H1 (cell line): Measurements from ENCODE around the gene ASIC2. TPM values are rescaled to one million over a fixed set of nuclear protein-coding genes. Genes with fewer than 3 reads are reported as not detected.
A peak's percentile ranks its signal among the peaks of the same experiment; 100 is the strongest.

Source experiments
- CTCF ChIA-PET: fragments of 300-600 bp; sonication (Branson Sonifier 250); formaldehyde crosslinking; loops from one replicate; lab custom pipeline; 2021; ENCODE audit not compliant: partially characterized antibody; lab: Charles Lee
- POLR2A ChIA-PET: fragments of 300-600 bp; sonication (Branson Sonifier 250); formaldehyde crosslinking; loops from one replicate; lab custom pipeline; 2021; ENCODE audit warnings: inconsistent platforms; ENCODE audit not compliant: partially characterized antibody; lab: Charles Lee
- DNase-seq, 2 experiments: peaks; one replicate each; pipeline versions ENCODE4 v3.0.0 to v3.0.0-alpha.2; 2010 to 2022; ENCODE audit warnings: low spot score in 2 of 2, low read depth in 1 of 2, mixed read lengths in 1 of 2
- FAIRE-seq: peaks from 2 replicates; lab custom pipeline; 2011; peaks lifted over from hg19 to GRCh38; lab: Jason Lieb, UNC
- H2AFZ ChIP-seq: 2 replicates; pipeline ENCODE4 v1.8.1; 2012; ENCODE audit warnings: low read length, inconsistent platforms
- H2AK5ac ChIP-seq: 2 replicates; pipeline ENCODE4 v1.6.1; 2013; ENCODE audit warnings: low read depth, low read length
- H2BK120ac ChIP-seq: replicated peaks from 2 replicates; pipeline ENCODE3; 2013; ENCODE audit warnings: low read depth, low read length, inconsistent platforms
- H2BK12ac ChIP-seq: 2 replicates; pipeline ENCODE4 v1.6.1; 2013; ENCODE audit warnings: low read depth, low read length
- H2BK15ac ChIP-seq: 2 replicates; pipeline ENCODE4 v1.6.1; 2013; ENCODE audit warnings: low read length
- H2BK20ac ChIP-seq: 2 replicates; pipeline ENCODE4 v1.6.1; 2013; ENCODE audit warnings: low read length
- H2BK5ac ChIP-seq: 2 replicates; pipeline ENCODE4 v1.6.1; 2013; ENCODE audit warnings: low read depth, low read length
- H3K14ac ChIP-seq: 2 replicates; pipeline ENCODE4 v1.6.1; 2013; ENCODE audit warnings: inconsistent platforms; ENCODE audit not compliant: insufficient read length
- H3K18ac ChIP-seq: 2 replicates; pipeline ENCODE4 v1.6.1; 2013; ENCODE audit warnings: low read length; ENCODE audit errors: extremely low read depth
- H3K23ac ChIP-seq: 2 replicates; pipeline ENCODE4 v1.6.1; 2013; ENCODE audit warnings: inconsistent platforms; ENCODE audit not compliant: insufficient read length
- H3K23me2 ChIP-seq: 2 replicates; pipeline ENCODE4 v1.6.1; 2013; ENCODE audit warnings: low read depth, low read length
- H3K27ac ChIP-seq: 2 replicates; pipeline ENCODE4 v1.6.1; 2011; ENCODE audit warnings: low read depth, low read length, inconsistent platforms
- H3K27me3 ChIP-seq, 4 experiments: replicated peaks in 1 of 4; 1 replicate in 1 of 4; 2 replicates in 3 of 4; pipeline versions ENCODE4 v1.6.1 to v1.8.1; 2011 to 2013; ENCODE audit warnings: low read length in 3 of 4, mild to moderate bottlenecking in 3 of 4, inconsistent platforms in 2 of 4, mixed read lengths in 2 of 4, moderate library complexity in 1 of 4; ENCODE audit not compliant: control insufficient read depth in 3 of 4, insufficient read depth in 3 of 4; ENCODE audit errors: extremely low read depth in 1 of 4
- H3K36me3 ChIP-seq, 4 experiments: 2 replicates each; pipeline versions ENCODE4 v1.6.1 to v1.8.1; 2011 to 2013; ENCODE audit warnings: mild to moderate bottlenecking in 4 of 4, low read length in 3 of 4, moderate library complexity in 2 of 4, control low read depth in 1 of 4, inconsistent platforms in 1 of 4; ENCODE audit not compliant: insufficient read depth in 4 of 4, control insufficient read depth in 2 of 4
- H3K4ac ChIP-seq: replicated peaks from 2 replicates; pipeline ENCODE3; 2013; ENCODE audit warnings: low read length, low read depth, mixed read lengths, inconsistent platforms; ENCODE audit not compliant: insufficient read length
- H3K4me1 ChIP-seq, 4 experiments: replicated peaks in 1 of 4; 1 replicate in 1 of 4; 2 replicates in 3 of 4; pipeline versions ENCODE4 v1.6.1 to v1.8.1; 2011 to 2013; ENCODE audit warnings: low read length in 3 of 4, inconsistent platforms in 2 of 4, mixed read lengths in 1 of 4; ENCODE audit not compliant: insufficient read depth in 4 of 4, control insufficient read depth in 3 of 4
- H3K4me2 ChIP-seq, 2 experiments: 2 replicates each; pipeline versions ENCODE4 v1.6.1 to v1.8.1; 2011 to 2013; ENCODE audit warnings: low read depth in 2 of 2, low read length in 2 of 2, control low read depth in 1 of 2, inconsistent platforms in 1 of 2, mild to moderate bottlenecking in 1 of 2; ENCODE audit not compliant: insufficient read depth in 1 of 2
- H3K4me3 ChIP-seq, 4 experiments: fragments of 200-600, 300-600 bp in 1 of 4; sonication (generic), shearing (Covaris generic), sonication (Bioruptor Twin) in 1 of 4; 2 replicates each; pipeline versions ENCODE4 v1.5.1 to v1.8.1; 2011 to 2016; ENCODE audit warnings: low read length in 4 of 4, low read depth in 3 of 4, control low read depth in 2 of 4, inconsistent platforms in 2 of 4, mild to moderate bottlenecking in 2 of 4, mixed read lengths in 1 of 4, moderate library complexity in 1 of 4; ENCODE audit not compliant: insufficient read depth in 2 of 4; ENCODE audit errors: extremely low read depth in 1 of 4
- H3K56ac ChIP-seq: replicated peaks from 2 replicates; pipeline ENCODE3; 2013; ENCODE audit warnings: low read depth, mild to moderate bottlenecking, mixed read lengths, low read length, inconsistent platforms; ENCODE audit not compliant: insufficient read length
- H3K79me1 ChIP-seq: 2 replicates; pipeline ENCODE4 v1.6.1; 2013; ENCODE audit warnings: low read depth, low read length, control low read depth
- H3K79me2 ChIP-seq, 2 experiments: 2 replicates each; pipeline versions ENCODE4 v1.6.1 to v1.8.1; 2012 to 2013; ENCODE audit warnings: low read length in 2 of 2, mild to moderate bottlenecking in 2 of 2, inconsistent platforms in 1 of 2; ENCODE audit not compliant: insufficient read depth in 2 of 2, control insufficient read depth in 1 of 2
- H3K9ac ChIP-seq, 4 experiments: replicated peaks in 1 of 4; 1 replicate in 1 of 4; 2 replicates in 3 of 4; pipeline versions ENCODE4 v1.6.1 to v1.8.1; 2011 to 2013; ENCODE audit warnings: low read depth in 3 of 4, low read length in 3 of 4, control low read depth in 2 of 4, mild to moderate bottlenecking in 2 of 4, moderate library complexity in 2 of 4, inconsistent platforms in 1 of 4; ENCODE audit errors: extremely low read depth in 1 of 4
- H3K9me3 ChIP-seq, 2 experiments: 2 replicates each; pipeline versions ENCODE4 v1.6.1 to v1.8.1; 2012 to 2013; ENCODE audit warnings: mild to moderate bottlenecking in 2 of 2, moderate library complexity in 2 of 2, control low read depth in 1 of 2, inconsistent platforms in 1 of 2, low read depth in 1 of 2, low read length in 1 of 2, mixed read lengths in 1 of 2; ENCODE audit not compliant: insufficient read depth in 2 of 2
- H4K20me1 ChIP-seq, 2 experiments: replicated peaks in 1 of 2; 2 replicates each; pipeline versions ENCODE3 to v1.8.1; 2011 to 2013; ENCODE audit warnings: inconsistent platforms in 2 of 2, low read length in 2 of 2, mild to moderate bottlenecking in 1 of 2; ENCODE audit not compliant: insufficient read depth in 2 of 2, control insufficient read depth in 1 of 2
- H4K5ac ChIP-seq: 2 replicates; pipeline ENCODE4 v1.6.1; 2013; ENCODE audit warnings: low read length, low read depth, mixed read lengths, inconsistent platforms; ENCODE audit not compliant: insufficient read length
- H4K8ac ChIP-seq: 2 replicates; pipeline ENCODE4 v1.8.0; 2013; ENCODE audit warnings: mild to moderate bottlenecking, moderate library complexity, low read length, inconsistent platforms; ENCODE audit not compliant: insufficient read depth; ENCODE audit errors: extremely low read depth
- H4K91ac ChIP-seq: replicated peaks from 2 replicates; pipeline ENCODE3; 2013; ENCODE audit warnings: low read length, mixed read lengths, inconsistent platforms; ENCODE audit not compliant: insufficient read length
- EGR1 ChIP-seq: IDR thresholded peaks from 2 replicates; pipeline ENCODE4 v1.6.1; 2011; ENCODE audit warnings: low read depth, low read length, borderline replicate concordance
- GABPA ChIP-seq: IDR thresholded peaks from 2 replicates; pipeline ENCODE4 v1.6.1; 2011; ENCODE audit warnings: mild to moderate bottlenecking, low read length, moderate library complexity, borderline replicate concordance; ENCODE audit not compliant: insufficient read depth
- TEAD4 ChIP-seq: IDR thresholded peaks from 2 replicates; pipeline ENCODE4 v1.6.1; 2012; ENCODE audit warnings: low read depth, low read length, inconsistent platforms, mixed read lengths
- WGBS, 2 experiments: shearing (Covaris generic) in 1 of 2; methylation state at CpG; one replicate each; pipeline versions ENCODE4 v1.1.6 to v1.1.7; 2013 to 2015; ENCODE audit warnings: low lambda C conversion rate in 2 of 2, mixed read lengths in 2 of 2, inconsistent platforms in 1 of 2, low coverage in 1 of 2, missing lambda C conversion rate in 1 of 2; ENCODE audit not compliant: insufficient replicate concordance in 2 of 2, insufficient coverage in 1 of 2, insufficient read length in 1 of 2; ENCODE audit errors: extremely low coverage in 1 of 2, missing lambda C conversion rate in 1 of 2; 5-methylcytosine and 5-hydroxymethylcytosine counted together
- polyA plus RNA-seq, 7 experiments: library from polyadenylated mRNA; depleted of rRNA in 3 of 7; stranded (reverse) in 5 of 7; unstranded in 2 of 7; fragments of >200 nt in 5 of 7; fragments of 200-250 nt in 2 of 7; gene quantifications; 1 replicate in 5 of 7; 2 replicates in 1 of 7; 4 replicates in 1 of 7; pipeline versions ENCODE4 v1.2.1 to v1.2.3, GENCODE V29; 2011 to 2013; ENCODE audit warnings: missing spikeins in 2 of 7, mixed read lengths in 2 of 7
- total RNA-seq: library from RNA; stranded (reverse); fragmentation: NEBNext Ultra II Directional; extraction: Animal tissue kit (Norgen Biotek cat#: 25700); gene quantifications from 2 replicates; pipeline ENCODE4 v1.2.1, GENCODE V29; 2021

Gene ASIC2
- total and polyA plus RNA-seq, 2 of the 8 experiments (the other 6 are each of a cell fraction or from before 2014, with no cell fraction given) = 0.86 to 1.2 TPM

- Histone ChIP-seq H3K27me3 (no peaks in the 10 kb centered on the region; a peak in 1 of 7 replicates), H2BK20ac (no peak overlapping the region), H4K20me1 (no peaks in the 10 kb centered on the region), H4K5ac (no peak overlapping the region), H3K27ac (no peak overlapping the region), H3K79me1 (no peaks in the 10 kb centered on the region), H3K56ac (no peak overlapping the region), H3K9ac (no peak overlapping the region), H2BK15ac (no peak overlapping the region), H3K4me2 (peak overlapping the region in 1 of 2 experiments; percentile 16; a peak in 1 of 4 replicates), H4K91ac (no peak overlapping the region), H3K23ac (no peak overlapping the region), H3K36me3 (no peaks in the 10 kb centered on the region), H3K4ac (no peak overlapping the region), H3K18ac (no peak overlapping the region), H3K4me3 (no peak overlapping the region), H2BK120ac (no peak overlapping the region), H2AFZ (no peak overlapping the region), H2AK5ac (no peak overlapping the region), H3K14ac (no peak overlapping the region), H2BK5ac (no peak overlapping the region), H3K23me2 (no peaks in the 10 kb centered on the region), H3K4me1 (peaks cover 0 to 10% (median 3%) of the 10 kb centered on the region in 4 experiments; a peak in 3 of 7 replicates), H3K79me2 (no peaks in the 10 kb centered on the region), H2BK12ac (no peak overlapping the region), H3K9me3 (no peaks in the 10 kb centered on the region), H4K8ac (no peak overlapping the region)
- TF ChIP-seq GABPA = no peak
- TF ChIP-seq EGR1 = peak; percentile 56; the same call in 1 of the 2 replicates
- 0 out of 2 replicates have a peak, but pooled peaks have one; percentile 33 for TF ChIP-seq TEAD4
- 55% methylated on average over 4 of the region's 4 CpGs; no CpG with 5 or more reads in 1 of the 2 experiments for WGBS, 2 experiments
- CTCF ChIA-PET = interaction anchor here (0.6 to 2.0 kb wide), 11 partner anchors 9 to 628 kb away, joined by 3 to 6 read pairs (median 4); partner anchors contain the start of gene ASIC2
- POLR2A ChIA-PET = no interaction called here
- DNase-seq (no peak), FAIRE-seq (peak; percentile 73)
Observed at GRCh38 chr17:33140413-33141099, 152.5 kb downstream of the ASIC2 start.
